HUES48 (cell line): ENCODE data around the gene XPOT.

Experiments used
- H3K27ac ChIP-seq: one replicate; pipeline ENCODE4 v1.7.0; 2013; ENCODE audit warnings: low read depth, low read length, inconsistent platforms
- H3K27me3 ChIP-seq: 2 replicates; pipeline ENCODE4 v1.6.1; 2013; ENCODE audit warnings: mild to moderate bottlenecking, low read length; ENCODE audit not compliant: control insufficient read depth, insufficient read depth
- H3K36me3 ChIP-seq: 2 replicates; pipeline ENCODE4 v1.6.1; 2013; ENCODE audit warnings: low read length; ENCODE audit not compliant: control insufficient read depth, insufficient read depth
- H3K4me1 ChIP-seq: 2 replicates; pipeline ENCODE4 v1.6.1; 2013; ENCODE audit warnings: mild to moderate bottlenecking, low read length; ENCODE audit not compliant: control insufficient read depth, insufficient read depth
- H3K4me3 ChIP-seq: 2 replicates; pipeline ENCODE4 v1.5.1; 2013; ENCODE audit warnings: mild to moderate bottlenecking, low read depth, low read length
- H3K9ac ChIP-seq: 2 replicates; pipeline ENCODE4 v1.6.1; 2013; ENCODE audit warnings: mild to moderate bottlenecking, low read depth, low read length, moderate library complexity
- H3K9me3 ChIP-seq: 2 replicates; pipeline ENCODE4 v1.6.1; 2013; ENCODE audit warnings: low read length; ENCODE audit not compliant: control insufficient read depth, insufficient read depth

Gene XPOT

GRCh38 chr12:64469455-64470142 is 65.4 kb downstream of the XPOT start:
- H3K27me3 ChIP-seq = no peaks in the 10 kb centered on the region
- H3K9me3 ChIP-seq = peaks cover 2% of the 10 kb centered on the region; the same call in 1 of the 2 replicates
- H3K36me3 ChIP-seq = peaks cover 80% of the 10 kb centered on the region

GRCh38 chr12:64470495-64470894 is 66.3 kb downstream of the XPOT start:
- Histone ChIP-seq H3K4me1 (no peaks in the 10 kb centered on the region), H3K27ac (no peak overlapping the region), H3K4me3 (no peak overlapping the region), H3K36me3 (peaks cover 80% of the 10 kb centered on the region), H3K9me3 (peaks cover 4% of the 10 kb centered on the region; the same call in 1 of the 2 replicates), H3K9ac (no peak overlapping the region), H3K27me3 (no peaks in the 10 kb centered on the region)

More at GRCh38 chr12:64469455-64470142, 65.4 kb downstream of the XPOT start:
- no peak overlapping the region for H3K27ac ChIP-seq
- H3K9ac ChIP-seq = no peak overlapping the region
- no peak overlapping the region for H3K4me3 ChIP-seq
- no peaks in the 10 kb centered on the region for H3K4me1 ChIP-seq

GRCh38 chr12:64473176-64473575 is 69.0 kb downstream of the XPOT start:
- H3K36me3 ChIP-seq = peaks cover 61% of the 10 kb centered on the region
- peaks cover 6% of the 10 kb centered on the region; the same call in 1 of the 2 replicates for H3K9me3 ChIP-seq
- H3K4me3 ChIP-seq = no peak overlapping the region

GRCh38 chr12:64475518-64475917 is 71.3 kb downstream of the XPOT start:
- Histone ChIP-seq H3K36me3 (peaks cover 56% of the 10 kb centered on the region), H3K9me3 (peaks cover 6% of the 10 kb centered on the region; the same call in 1 of the 2 replicates), H3K4me3 (no peak overlapping the region), H3K4me1 (no peaks in the 10 kb centered on the region), H3K27ac (no peak overlapping the region), H3K27me3 (no peaks in the 10 kb centered on the region), H3K9ac (no peak overlapping the region)

More at GRCh38 chr12:64473176-64473575, 69.0 kb downstream of the XPOT start:
- no peak overlapping the region for H3K27ac ChIP-seq
- no peaks in the 10 kb centered on the region for H3K4me1 ChIP-seq
- no peaks in the 10 kb centered on the region for H3K27me3 ChIP-seq
- no peak overlapping the region for H3K9ac ChIP-seq

- Histone ChIP-seq H3K9ac (no peak overlapping the region), H3K9me3 (peaks cover 6% of the 10 kb centered on the region; the same call in 1 of the 2 replicates), H3K4me1 (no peaks in the 10 kb centered on the region), H3K27ac (no peak overlapping the region), H3K4me3 (no peak overlapping the region), H3K27me3 (no peaks in the 10 kb centered on the region), H3K36me3 (peaks cover 59% of the 10 kb centered on the region)
Observed at GRCh38 chr12:64476844-64477243, 72.7 kb downstream of the XPOT start.

GRCh38 chr12:64478661-64479060 is 74.5 kb downstream of the XPOT start:
- Histone ChIP-seq H3K27ac (no peak overlapping the region), H3K4me3 (no peak overlapping the region), H3K9ac (no peak overlapping the region), H3K36me3 (peaks cover 74% of the 10 kb centered on the region), H3K27me3 (no peaks in the 10 kb centered on the region), H3K4me1 (no peaks in the 10 kb centered on the region), H3K9me3 (peaks cover 6% of the 10 kb centered on the region; the same call in 1 of the 2 replicates)

- no peaks in the 10 kb centered on the region for H3K4me1 ChIP-seq
- H3K9me3 ChIP-seq = 0 out of 2 replicates have a peak, but pooled peaks cover 2% of the 10 kb centered on the region
- no peak overlapping the region for H3K27ac ChIP-seq
- H3K36me3 ChIP-seq = peaks cover 74% of the 10 kb centered on the region
- H3K27me3 ChIP-seq = no peaks in the 10 kb centered on the region
- H3K9ac ChIP-seq = no peak overlapping the region
- H3K4me3 ChIP-seq = no peak overlapping the region
Observed at GRCh38 chr12:64480148-64480547, 76.0 kb downstream of the XPOT start.

- H3K9ac ChIP-seq = no peak overlapping the region
- no peaks in the 10 kb centered on the region for H3K4me1 ChIP-seq
- peaks cover 99% of the 10 kb centered on the region for H3K36me3 ChIP-seq
- no peak overlapping the region for H3K4me3 ChIP-seq
- H3K27ac ChIP-seq = no peak overlapping the region
- no peaks in the 10 kb centered on the region for H3K9me3 ChIP-seq
- H3K27me3 ChIP-seq = no peaks in the 10 kb centered on the region
Observed at GRCh38 chr12:64486657-64487056, 82.5 kb downstream of the XPOT start.

GRCh38 chr12:64491718-64492117 is 87.5 kb downstream of the XPOT start:
- peaks cover 97% of the 10 kb centered on the region for H3K36me3 ChIP-seq
- H3K27me3 ChIP-seq = no peaks in the 10 kb centered on the region
- H3K9ac ChIP-seq = no peak overlapping the region
- H3K4me3 ChIP-seq = no peak overlapping the region
- no peaks in the 10 kb centered on the region for H3K9me3 ChIP-seq
- no peaks in the 10 kb centered on the region for H3K4me1 ChIP-seq
- no peak overlapping the region for H3K27ac ChIP-seq

- Histone ChIP-seq H3K9me3 (no peaks in the 10 kb centered on the region), H3K27ac (no peak overlapping the region), H3K36me3 (peaks cover 97% of the 10 kb centered on the region), H3K27me3 (no peaks in the 10 kb centered on the region), H3K4me1 (no peaks in the 10 kb centered on the region), H3K9ac (no peak overlapping the region), H3K4me3 (no peak overlapping the region)
Observed at GRCh38 chr12:64493513-64493912, 89.3 kb downstream of the XPOT start.

GRCh38 chr12:64494998-64495729 is 91.0 kb downstream of the XPOT start:
- no peaks in the 10 kb centered on the region for H3K9me3 ChIP-seq
- no peak overlapping the region for H3K27ac ChIP-seq
- peaks cover 90% of the 10 kb centered on the region for H3K36me3 ChIP-seq
- no peaks in the 10 kb centered on the region for H3K4me1 ChIP-seq
- no peak overlapping the region for H3K4me3 ChIP-seq
- no peaks in the 10 kb centered on the region for H3K27me3 ChIP-seq
- H3K9ac ChIP-seq = no peak overlapping the region
